BE2C (cell line): ENCODE data around the gene OR4X1.
"Not testable (repeated sequence)": the region's sequence is repeated elsewhere in the genome, so short reads cannot be mapped to it uniquely, and the experiment has no call there.

ENCODE experiments used
- DNase-seq: peaks from one replicate; pipeline ENCODE4 v3.0.0-alpha.2; 2020
- H3K27me3 ChIP-seq: fragments of 250-450 bp; sonication (Bioruptor Pico); 2 replicates; pipeline ENCODE4 v1.5.1; 2020; ENCODE audit warnings: mild to moderate bottlenecking
- H3K36me3 ChIP-seq: fragments of 250-450 bp; sonication (Bioruptor Pico); 2 replicates; pipeline ENCODE4 v1.5.1; 2020; ENCODE audit warnings: mild to moderate bottlenecking
- H3K4me1 ChIP-seq: fragments of 250-450 bp; sonication (Bioruptor Pico); 2 replicates; pipeline ENCODE4 v1.5.1; 2020
- H3K4me3 ChIP-seq: 2 replicates; pipeline ENCODE4 v1.5.1; 2011; ENCODE audit warnings: low read depth, low read length
- H3K9me3 ChIP-seq: fragments of 250-450 bp; sonication (Bioruptor Pico); 2 replicates; pipeline ENCODE4 v1.5.1; 2020
- CTCF ChIP-seq: IDR thresholded peaks from 2 replicates; pipeline ENCODE4 v1.5.1; 2012; ENCODE audit warnings: mild to moderate bottlenecking, low read depth, low read length

OR4X1 gene

GRCh38 chr11:48307760-48308386, 44.2 kb downstream of the OR4X1 start:
- peak; percentile 76 for TF ChIP-seq CTCF
- H3K9me3 ChIP-seq, result no peaks in the 10 kb centered on the region
- H3K27me3 ChIP-seq, result no peaks in the 10 kb centered on the region
- no peaks in the 10 kb centered on the region for H3K36me3 ChIP-seq
- H3K4me3 ChIP-seq, result no peak overlapping the region
- no peaks in the 10 kb centered on the region for H3K4me1 ChIP-seq
- peak; percentile 42 for DNase-seq

GRCh38 chr11:48313590-48313989, 49.9 kb downstream of the OR4X1 start:
- H3K36me3 ChIP-seq, H3K4me3 ChIP-seq, H3K9me3 ChIP-seq, H3K27me3 ChIP-seq, H3K4me1 ChIP-seq, DNase-seq: not testable (repeated sequence)
